T-cell (primary cell): ENCODE results near the gene NUPR1. TPM values are rescaled to one million over a fixed set of nuclear protein-coding genes. Genes with fewer than 3 reads are reported as not detected.
"Not testable (repeated sequence)": the region's sequence is repeated elsewhere in the genome, so short reads cannot be mapped to it uniquely, and the experiment has no call there.

ENCODE experiments used
- ATAC-seq, 4 experiments: fragments of 200-7000 bp in 3 of 4; fragments of 150-1000 bp in 1 of 4; cut with Tn5 transposase; replicated peaks in 1 of 4; 1 replicate in 3 of 4; 2 replicates in 1 of 4; pipeline ENCODE4 v1.10.0; 2021; ENCODE audit warnings: moderate library complexity in 3 of 4, mild to moderate bottlenecking in 2 of 4, moderate number of reproducible peaks in 1 of 4
- CTCF ChIA-PET, 2 donors: fragments of 300-600 bp; sonication (Branson Sonifier 250); formaldehyde crosslinking; loops; one replicate each; lab custom pipeline; 2022; ENCODE audit warnings: antibody characterized with exemption in 2 of 2; lab: Charles Lee
- POLR2A ChIA-PET, 2 donors: fragments of 300-600 bp; sonication (Branson Sonifier 250); formaldehyde crosslinking; loops; one replicate each; lab custom pipeline; 2022; ENCODE audit warnings: antibody characterized with exemption in 2 of 2; lab: Charles Lee
- DNase-seq, 35 experiments: peaks; one replicate each; pipeline versions ENCODE4 v3.0.0 to v3.0.0-alpha.2; 2013 to 2023
- H3K27ac ChIP-seq: one replicate; pipeline ENCODE4 v1.5.1; 2013; ENCODE audit warnings: low read length
- H3K27me3 ChIP-seq, 2 experiments: replicated peaks in 1 of 2; 1 replicate in 1 of 2; 2 replicates in 1 of 2; pipeline versions ENCODE4 v1.6.1 to v1.7.0; 2013; ENCODE audit warnings: low read length in 1 of 2, mixed read lengths in 1 of 2; ENCODE audit not compliant: control insufficient read depth in 2 of 2, insufficient read depth in 2 of 2; ENCODE audit errors: extremely low read depth in 1 of 2
- H3K36me3 ChIP-seq, 2 donors: 1 replicate in 1 of 2; 2 replicates in 1 of 2; pipeline versions ENCODE4 v1.6.1 to v1.7.0; 2013; ENCODE audit warnings: low read length in 1 of 2; ENCODE audit not compliant: control insufficient read depth in 2 of 2, insufficient read depth in 1 of 2; ENCODE audit errors: extremely low read depth in 1 of 2
- H3K4me1 ChIP-seq, 2 experiments: 1 replicate in 1 of 2; 2 replicates in 1 of 2; pipeline versions ENCODE4 v1.6.1 to v1.7.0; 2013; ENCODE audit warnings: low read length in 2 of 2, mixed read lengths in 1 of 2; ENCODE audit not compliant: insufficient read depth in 2 of 2, control insufficient read depth in 1 of 2; ENCODE audit errors: extremely low read depth in 1 of 2
- H3K4me3 ChIP-seq, 2 donors: 1 replicate in 1 of 2; 2 replicates in 1 of 2; pipeline versions ENCODE4 v1.5.1 to v1.7.0; 2013; ENCODE audit warnings: mild to moderate bottlenecking in 2 of 2, low read length in 1 of 2, moderate library complexity in 1 of 2; ENCODE audit not compliant: control insufficient read depth in 1 of 2; ENCODE audit errors: extremely low read depth in 1 of 2
- H3K9me3 ChIP-seq: 2 replicates; pipeline ENCODE4 v1.7.0; 2013
- H3K27ac Mint-ChIP-seq, 2 donors: one replicate each; pipeline ENCODE4 v1.8.0; 2020 to 2021; ENCODE audit warnings: mild to moderate bottlenecking in 2 of 2, mixed read lengths in 2 of 2
- H3K27me3 Mint-ChIP-seq, 2 donors: one replicate each; pipeline ENCODE4 v1.8.0; 2021 to 2022; ENCODE audit warnings: mixed read lengths in 2 of 2
- H3K36me3 Mint-ChIP-seq: one replicate; pipeline ENCODE4 v1.8.0; 2021; ENCODE audit warnings: mixed read lengths
- H3K4me1 Mint-ChIP-seq, 3 donors: one replicate each; pipeline ENCODE4 v1.8.0; 2020 to 2022; ENCODE audit warnings: mixed read lengths in 3 of 3, mild to moderate bottlenecking in 1 of 3
- H3K4me3 Mint-ChIP-seq, 3 donors: one replicate each; pipeline ENCODE4 v1.8.0; 2020 to 2022; ENCODE audit warnings: mild to moderate bottlenecking in 3 of 3, mixed read lengths in 3 of 3, moderate library complexity in 3 of 3
- H3K9me3 Mint-ChIP-seq, 3 donors: one replicate each; pipeline ENCODE4 v1.8.0; 2020 to 2022; ENCODE audit warnings: mixed read lengths in 3 of 3
- WGBS: methylation state at CpG from one replicate; pipeline ENCODE4 v1.1.5; 2013; ENCODE audit warnings: missing lambda C conversion rate; ENCODE audit not compliant: insufficient coverage; 5-methylcytosine and 5-hydroxymethylcytosine counted together
- total RNA-seq, 35 experiments: library from RNA in 6 of 35; stranded (reverse) in 6 of 35; fragments of 120-200 nt in 1 of 35; gene quantifications; one replicate each; pipeline versions ENCODE4 v1.2.1 to v1.2.4 and lab custom pipeline; 2013 to 2026

Gene NUPR1
- total RNA-seq, 5 donors from 2014 or later (not counting 1 experiment from before 2014, with no cell fraction given): 0.70 to 0.99 (median 0.98) TPM; not detected in 2

GRCh38 chr16:28483361-28483760 is 55.4 kb downstream of the NUPR1 start:
- peaks cover 1 to 11% (median 4%) of the 10 kb centered on the region in 3 donors for H3K4me1 Mint-ChIP-seq
- not testable (repeated sequence) for DNase-seq, H3K4me1 ChIP-seq, H3K4me3 Mint-ChIP-seq, ATAC-seq, H3K27ac ChIP-seq, H3K9me3 Mint-ChIP-seq, H3K27me3 Mint-ChIP-seq, H3K9me3 ChIP-seq, H3K27me3 ChIP-seq, H3K27ac Mint-ChIP-seq, H3K4me3 ChIP-seq
- WGBS: 98% methylated on average over 4 of the region's 5 CpGs
- peaks cover 18% of the 10 kb centered on the region for H3K36me3 Mint-ChIP-seq
- ChIA-PET POLR2A (interaction anchor here in 1 of 2 donors (0.6 kb wide), 1 partner anchor 443 kb away, joined by 4 read pairs; no protein-coding TSS in a partner anchor), CTCF (interaction anchor here in 1 of 2 donors (0.6 kb wide), 1 partner anchor 60 kb away, joined by 4 read pairs; no protein-coding TSS in a partner anchor)
- H3K36me3 ChIP-seq: peaks cover 22 to 76% of the 10 kb centered on the region in 2 donors

Other genes with a start within 250 kb of the NUPR1 start
- 10 to 100 TPM; 21.8 to 26.3 (median 23.4) TPM for gene SBK1, start 246.4 kb downstream of the NUPR1 start, total RNA-seq
- gene NPIPB6, start 175.5 kb downstream of the NUPR1 start, total RNA-seq: 1 to 10 TPM in 3 of 5 donors, under 1 TPM in 2; 0.70 to 4.6 (median 3.2) TPM
- gene EIF3CL, start 135.1 kb downstream of the NUPR1 start, total RNA-seq: 10 to 100 TPM in 4 of 5 donors, 1 to 10 TPM in 1; 9.2 to 63.5 (median 42.2) TPM
- gene NPIPB7, start 66.6 kb downstream of the NUPR1 start, total RNA-seq: under 1 TPM; 0.25 to 0.88 (median 0.39) TPM
- gene CLN3, start 46.9 kb downstream of the NUPR1 start, total RNA-seq: 10 to 100 TPM; 48.4 to 68.6 (median 61.1) TPM
- gene APOBR, start 44.3 kb downstream of the NUPR1 start, total RNA-seq: 10 to 100 TPM in 3 of 5 donors, 1 to 10 TPM in 2; 6.4 to 16.9 (median 10.3) TPM
- not detected for gene IL27, start 32.1 kb downstream of the NUPR1 start, total RNA-seq
- gene SGF29, start 14.9 kb upstream of the NUPR1 start, total RNA-seq: 10 to 100 TPM; 52.6 to 79.3 (median 74.6) TPM
- gene SULT1A2, start 58.1 kb upstream of the NUPR1 start, total RNA-seq: under 1 TPM in 3 of 5 donors, not detected in 2; 0.30 to 0.62 (median 0.53) TPM
- gene SULT1A1, start 71.1 kb upstream of the NUPR1 start, total RNA-seq: 10 to 100 TPM; 13.3 to 19.0 (median 15.8) TPM
- gene NPIPB8, start 99.1 kb upstream of the NUPR1 start, total RNA-seq: 1 to 10 TPM in 2 of 5 donors, under 1 TPM in 1, not detected in 2; 0.76 to 3.7 (median 2.1) TPM
- gene EIF3C, start 172.5 kb upstream of the NUPR1 start, total RNA-seq: 100 to 1,000 TPM; 196 to 414 (median 337) TPM
- gene NPIPB9, start 212.8 kb upstream of the NUPR1 start, total RNA-seq: 1 to 10 TPM; 3.8 to 6.6 (median 4.5) TPM